OCI-LY3 (cell line): ENCODE measurements around the gene HUS1B.

Experiments used
- H2AFZ ChIP-seq: fragments of 200-600, 300-600 bp; shearing (Covaris generic); 2 replicates; pipeline ENCODE4 v1.6.0; 2014; ENCODE audit warnings: antibody characterized with exemption, low read depth, low read length
- H3K27ac ChIP-seq: fragments of 200-600, 300-600 bp; sonication (generic); 2 replicates; pipeline ENCODE4 v1.5.1; 2014; ENCODE audit warnings: mild to moderate bottlenecking, low read length, moderate library complexity, mixed read lengths
- H3K27me3 ChIP-seq: fragments of 200-600, 300-600 bp; sonication (generic); 2 replicates; pipeline ENCODE4 v1.6.1; 2014; ENCODE audit warnings: low read depth, low read length, mixed read lengths
- H3K36me3 ChIP-seq: fragments of 200-600, 300-600 bp; sonication (generic); replicated peaks from 2 replicates; pipeline ENCODE3; 2014; ENCODE audit warnings: low read depth, low read length, mixed read lengths
- H3K4me1 ChIP-seq: fragments of 300-600, 200-600 bp; sonication (generic); 2 replicates; pipeline ENCODE4 v1.6.1; 2014; ENCODE audit warnings: low read length, mixed read lengths
- H3K4me2 ChIP-seq: fragments of 200-600, 300-600 bp; sonication (generic); 2 replicates; pipeline ENCODE4 v1.6.1; 2014; ENCODE audit warnings: low read length, mixed read lengths
- H3K4me3 ChIP-seq: fragments of 300-600, 200-600 bp; sonication (generic); 2 replicates; pipeline ENCODE4 v1.5.1; 2014; ENCODE audit warnings: antibody characterized with exemption, mild to moderate bottlenecking, low read length, moderate library complexity
- H3K79me2 ChIP-seq: fragments of 300-600, 200-600 bp; shearing (Covaris generic); 2 replicates; pipeline ENCODE4 v1.6.1; 2014; ENCODE audit warnings: mild to moderate bottlenecking, low read length, mixed read lengths
- H3K9ac ChIP-seq: fragments of 300-600, 200-600 bp; shearing (Covaris generic); 2 replicates; pipeline ENCODE4 v1.6.0; 2014; ENCODE audit warnings: mild to moderate bottlenecking, low read length, moderate library complexity
- H3K9me3 ChIP-seq: fragments of 200-600, 300-600 bp; shearing (Covaris generic); 2 replicates; pipeline ENCODE4 v1.6.1; 2014; ENCODE audit warnings: low read length, mixed read lengths; ENCODE audit not compliant: insufficient read depth
- H4K20me1 ChIP-seq: fragments of 200-600, 300-600 bp; sonication (generic); 2 replicates; pipeline ENCODE4 v1.6.1; 2016; ENCODE audit warnings: low read length, mixed read lengths; ENCODE audit not compliant: insufficient read depth
- CTCF ChIP-seq: fragments of 200-600, 300-600 bp; sonication (generic); IDR thresholded peaks from 2 replicates; pipeline ENCODE4 v1.5.1; 2014; ENCODE audit warnings: antibody characterized with exemption, low read length, low read depth
- EZH2phosphoT487 ChIP-seq: fragments of 200-600 bp; shearing (Covaris generic); IDR thresholded peaks from 2 replicates; pipeline ENCODE4 v1.6.1; 2018; ENCODE audit warnings: antibody characterized with exemption, mixed run types, low read depth

Gene HUS1B

GRCh38 chr6:658244-658643 lies 1.3 kb upstream of the HUS1B start:
- Histone ChIP-seq H3K27ac (no peak overlapping the region), H2AFZ (no peak overlapping the region), H3K27me3 (no peaks in the 10 kb centered on the region), H3K4me3 (no peak overlapping the region), H3K4me2 (no peak overlapping the region), H3K4me1 (no peaks in the 10 kb centered on the region), H4K20me1 (no peaks in the 10 kb centered on the region), H3K9ac (no peak overlapping the region), H3K36me3 (no peaks in the 10 kb centered on the region), H3K79me2 (peaks cover 8% of the 10 kb centered on the region; the same call in 1 of the 2 replicates), H3K9me3 (no peaks in the 10 kb centered on the region)
- TF ChIP-seq CTCF (no peak), EZH2phosphoT487 (no peak)

GRCh38 chr6:657743-658142 lies 843 bp upstream of the HUS1B start:
- TF ChIP-seq EZH2phosphoT487 (no peak), CTCF (no peak)
- Histone ChIP-seq H4K20me1 (no peaks in the 10 kb centered on the region), H3K9me3 (no peaks in the 10 kb centered on the region), H3K4me3 (no peak overlapping the region), H3K4me2 (no peak overlapping the region), H3K4me1 (no peaks in the 10 kb centered on the region), H3K27ac (no peak overlapping the region), H3K36me3 (no peaks in the 10 kb centered on the region), H3K9ac (no peak overlapping the region), H3K27me3 (no peaks in the 10 kb centered on the region), H2AFZ (no peak overlapping the region), H3K79me2 (peaks cover 8% of the 10 kb centered on the region; the same call in 1 of the 2 replicates)

- no peak overlapping the region for H3K27ac ChIP-seq
- no peaks in the 10 kb centered on the region for H3K27me3 ChIP-seq
- no peaks in the 10 kb centered on the region for H3K36me3 ChIP-seq
- no peaks in the 10 kb centered on the region for H4K20me1 ChIP-seq
- H2AFZ ChIP-seq, result no peak overlapping the region
- no peaks in the 10 kb centered on the region for H3K79me2 ChIP-seq
- no peak for TF ChIP-seq EZH2phosphoT487
- TF ChIP-seq CTCF, result no peak
- H3K4me2 ChIP-seq, result no peak overlapping the region
- no peak overlapping the region for H3K9ac ChIP-seq
- H3K4me3 ChIP-seq, result no peak overlapping the region
- H3K9me3 ChIP-seq, result no peaks in the 10 kb centered on the region
- H3K4me1 ChIP-seq, result no peaks in the 10 kb centered on the region
Measured at GRCh38 chr6:654136-654535, 2.8 kb downstream of the HUS1B start.

- Histone ChIP-seq H3K27me3 (no peaks in the 10 kb centered on the region), H2AFZ (no peak overlapping the region), H3K4me3 (no peak overlapping the region), H3K9me3 (no peaks in the 10 kb centered on the region), H4K20me1 (no peaks in the 10 kb centered on the region), H3K36me3 (no peaks in the 10 kb centered on the region), H3K9ac (no peak overlapping the region), H3K27ac (no peak overlapping the region), H3K4me1 (no peaks in the 10 kb centered on the region), H3K4me2 (no peak overlapping the region), H3K79me2 (no peaks in the 10 kb centered on the region)
- no peak for TF ChIP-seq EZH2phosphoT487
- TF ChIP-seq CTCF, result no peak
Measured at GRCh38 chr6:652865-653264, 4.0 kb downstream of the HUS1B start.
